GM21360 (cell line): ENCODE results near the gene ENOX1.

Source experiments
- ATAC-seq: cut with Tn5 transposase; IDR thresholded peaks from one replicate; pipeline ENCODE4 v1.9.1; 2021; ENCODE audit warnings: mild to moderate bottlenecking, moderate library complexity; ENCODE audit not compliant: unreplicated experiment

ENOX1 gene

GRCh38 chr13:43326100-43326499 lies 460.7 kb downstream of the ENOX1 start:
- ATAC-seq: no peak

- no peak for ATAC-seq
Measured at GRCh38 chr13:43325636-43326035, 461.1 kb downstream of the ENOX1 start.

- no peak for ATAC-seq
Measured at GRCh38 chr13:43324129-43324528, 462.6 kb downstream of the ENOX1 start.

GRCh38 chr13:43319617-43320444 lies 466.9 kb downstream of the ENOX1 start:
- no peak for ATAC-seq

DNA sequence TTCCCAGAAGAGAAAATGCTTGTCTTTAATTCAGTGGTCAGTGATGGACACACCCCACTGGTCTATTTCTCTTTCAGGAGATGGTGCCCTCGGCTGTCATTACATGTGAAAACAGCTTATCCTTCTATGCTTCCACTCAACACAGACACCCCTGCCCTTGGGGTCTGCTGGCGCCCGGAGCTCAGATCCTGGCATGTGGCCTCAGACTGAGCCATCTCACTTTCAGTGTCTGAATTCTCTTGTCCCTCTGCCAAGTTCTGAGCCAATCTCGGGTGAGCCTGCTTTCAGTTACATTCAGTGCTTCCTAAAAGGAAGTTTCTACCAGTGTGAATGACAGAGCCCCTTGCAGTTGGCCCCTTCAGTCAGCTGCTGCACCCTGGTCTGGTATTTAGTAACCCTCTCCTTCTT lies 469.8 kb downstream of the ENOX1 start:
- no peak for ATAC-seq

DNA sequence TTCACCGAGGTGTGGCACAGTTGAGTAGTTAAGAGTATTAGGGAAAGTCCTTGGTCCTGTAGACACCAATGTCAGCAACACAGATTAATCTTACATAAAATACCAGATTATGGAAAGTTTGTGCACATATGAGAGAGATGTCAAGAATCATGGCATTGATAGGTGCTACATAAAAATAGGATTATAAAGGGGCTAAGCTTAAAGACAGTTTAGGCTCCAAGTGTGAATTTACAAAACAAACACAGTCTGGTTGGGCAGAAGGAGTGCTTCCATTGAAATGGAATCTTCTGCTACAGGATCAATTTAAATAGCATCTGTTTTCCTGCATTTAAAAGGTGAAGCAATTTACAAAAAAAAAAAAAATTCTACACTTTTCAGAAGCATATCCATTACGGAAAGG lies 470.5 kb downstream of the ENOX1 start:
- ATAC-seq: no peak

DNA sequence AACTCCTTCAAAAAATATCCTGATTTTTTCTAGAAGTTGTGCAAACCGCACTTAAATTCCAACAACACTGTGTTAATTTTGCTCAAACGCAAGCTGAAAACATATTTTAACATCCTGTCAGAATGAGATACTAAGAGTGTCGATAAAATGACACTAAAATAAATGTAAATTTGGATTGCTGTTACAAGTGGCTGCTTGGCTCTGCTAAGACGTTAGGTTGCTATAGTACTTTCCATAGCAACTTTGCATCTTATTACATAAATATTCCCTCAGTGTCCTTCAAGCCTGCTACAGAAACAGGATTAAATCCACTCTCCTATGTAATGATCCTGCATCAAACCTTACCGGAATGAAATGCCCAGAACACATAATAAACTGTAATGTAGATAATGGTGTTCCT lies 471.2 kb downstream of the ENOX1 start:
- no peak for ATAC-seq

DNA sequence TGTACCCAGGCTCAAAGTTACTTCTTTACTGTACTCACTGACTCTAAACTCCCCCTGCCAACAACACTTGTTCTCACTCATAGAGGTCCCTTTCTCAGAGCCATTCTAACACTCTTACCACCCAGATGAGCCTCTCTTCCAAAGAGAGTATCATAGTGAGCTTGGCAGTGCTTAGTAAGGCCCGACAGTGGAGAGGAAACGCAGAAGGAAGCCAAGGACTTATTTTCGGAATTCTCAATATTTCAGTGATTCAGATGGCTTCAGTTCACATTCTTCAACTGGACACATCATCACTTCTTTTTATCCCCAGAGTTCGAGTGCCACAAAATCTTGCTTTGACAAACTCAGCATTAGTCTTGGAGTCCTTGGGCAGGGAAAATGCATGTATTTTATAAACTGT lies 477.5 kb downstream of the ENOX1 start:
- ATAC-seq: no peak

- peak; percentile 77 for ATAC-seq
Measured at GRCh38 chr13:43307921-43308433, 478.8 kb downstream of the ENOX1 start.

DNA sequence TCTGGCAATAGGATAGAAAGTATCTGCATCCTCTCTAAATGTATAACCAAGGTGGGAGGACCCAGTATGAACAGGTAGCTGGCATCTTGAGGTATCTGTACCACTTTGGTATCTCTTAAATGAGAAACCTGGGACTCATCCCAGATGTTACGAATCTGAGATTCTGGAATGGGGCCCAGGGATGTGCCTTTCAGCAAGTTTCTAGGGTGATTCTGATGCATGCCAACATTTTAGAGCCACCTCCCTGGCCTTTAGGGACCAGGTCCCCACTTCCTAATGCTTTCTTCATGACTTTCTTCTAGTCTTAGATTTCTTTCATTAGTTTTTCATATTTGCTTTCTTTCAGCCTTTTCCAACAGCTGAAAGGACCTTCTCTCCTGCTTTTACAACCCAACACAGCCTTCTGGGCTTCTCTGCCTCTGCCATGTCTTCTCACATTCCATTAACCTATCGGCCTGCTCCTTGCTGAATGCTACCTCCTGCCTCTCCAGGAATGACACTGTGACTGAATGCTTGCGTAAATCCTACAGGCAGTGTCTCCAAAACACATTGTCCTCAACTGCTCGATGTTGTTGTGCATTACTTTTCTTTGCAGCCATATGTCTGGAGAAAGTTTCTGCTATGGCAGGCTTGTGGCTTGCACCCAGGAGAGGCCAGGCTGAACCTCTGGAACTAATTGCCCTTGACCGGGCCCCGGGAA lies 479.4 kb downstream of the ENOX1 start:
- no peak for ATAC-seq

GRCh38 chr13:43306372-43306771 lies 480.4 kb downstream of the ENOX1 start:
- no peak for ATAC-seq

- ATAC-seq: no peak
Measured at GRCh38 chr13:43305416-43305815, 481.4 kb downstream of the ENOX1 start.

- no peak for ATAC-seq
Measured at GRCh38 chr13:43304945-43305344, 481.8 kb downstream of the ENOX1 start.

DNA sequence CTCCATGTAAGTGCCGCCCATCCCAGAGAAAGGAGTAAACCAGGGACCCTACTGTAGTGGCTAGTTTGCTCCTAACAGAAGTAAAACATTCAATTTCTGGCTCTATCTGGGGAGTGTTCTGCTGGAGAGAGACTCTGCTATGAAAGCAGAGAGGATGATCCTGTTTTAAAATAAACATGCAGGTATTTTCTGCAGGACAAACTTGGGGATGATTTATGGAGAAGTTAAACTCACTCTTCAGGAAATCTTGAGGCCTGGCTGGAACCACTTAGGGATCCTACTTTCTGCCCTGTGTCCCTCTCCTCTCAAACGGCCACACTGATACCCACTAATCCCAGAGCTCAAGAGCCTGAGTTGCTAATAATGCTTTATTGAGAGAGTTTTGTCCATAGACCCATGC lies 482.3 kb downstream of the ENOX1 start:
- ATAC-seq: no peak

- ATAC-seq: no peak
Measured at GRCh38 chr13:43303033-43303729, 483.6 kb downstream of the ENOX1 start.

GRCh38 chr13:43301346-43301969 lies 485.3 kb downstream of the ENOX1 start:
- no peak for ATAC-seq

DNA sequence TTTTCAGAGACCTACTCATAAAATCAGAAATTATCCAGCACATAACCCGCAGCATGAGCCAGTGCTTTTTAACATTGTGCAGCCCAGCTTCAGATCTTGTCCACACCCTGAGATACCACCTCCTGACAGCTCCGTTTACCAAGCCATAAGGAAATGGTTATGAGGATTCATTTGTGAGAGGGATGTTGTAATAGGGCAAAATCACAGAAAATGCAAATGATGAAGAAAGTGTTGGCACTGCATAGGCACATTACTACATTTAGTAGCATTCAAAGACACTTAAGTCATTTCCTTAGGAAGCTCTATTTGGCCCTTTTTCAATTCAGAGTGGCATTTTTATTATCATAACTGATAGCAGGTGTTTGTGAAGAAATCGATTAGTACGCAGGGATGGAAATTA lies 485.9 kb downstream of the ENOX1 start:
- no peak for ATAC-seq

DNA sequence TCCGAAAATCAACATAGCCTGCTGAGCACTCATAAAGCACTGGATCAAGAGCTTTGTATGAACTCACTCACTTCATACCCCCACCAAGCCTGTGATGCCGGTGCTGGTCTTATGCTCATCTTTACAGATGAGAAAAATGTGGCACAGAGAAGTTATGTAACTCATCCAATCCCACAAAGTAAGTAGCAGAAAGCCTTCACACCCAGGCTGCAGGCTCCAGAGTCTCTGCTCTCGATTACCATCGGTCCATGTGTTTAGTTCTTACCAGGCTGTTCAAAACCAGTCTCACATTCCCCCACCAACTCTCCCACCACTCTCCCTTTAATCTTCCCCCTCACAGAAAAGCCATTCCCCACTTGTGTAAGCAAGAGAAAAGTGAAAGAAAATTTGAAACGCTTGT lies 487.4 kb downstream of the ENOX1 start:
- ATAC-seq: no peak

GRCh38 chr13:43298816-43299215 lies 488.0 kb downstream of the ENOX1 start:
- no peak for ATAC-seq

GRCh38 chr13:43297967-43298678 lies 488.6 kb downstream of the ENOX1 start:
- no peak for ATAC-seq
